Heart left ventricle (tissue), 13 donors: Measurements from ENCODE around the gene GRK5.

Experiments used
- CTCF ChIP-seq, 12 donors: fragments of 200-600 bp; sonication (generic) in 4 of 12; IDR thresholded peaks; one replicate each; pipeline versions ENCODE4 v1.5.0 to v1.8.0; 2018 to 2022; ENCODE audit warnings: antibody characterized with exemption in 12 of 12, mild to moderate bottlenecking in 5 of 12
- POLR2A ChIP-seq, 2 donors: fragments of 450-650 bp; IDR thresholded peaks; one replicate each; pipeline ENCODE4 v1.6.1; 2017; ENCODE audit warnings: antibody characterized with exemption in 2 of 2, mild to moderate bottlenecking in 2 of 2, moderate library complexity in 2 of 2
- donor health status: ischemic (EF 13 %, LVEDD 7.1; RV severe dilation, severe dysfunction).
- donor health status: DM: no; HTN: yes; CAD: no.
- donor health status: DM: no; HTN: no; CAD: no.
- donor health status: ischemic (EF 25% LVEDD 6.9; RV normal size, moderate dysfunction).
- donor health status: ischemic (EF 25% LVEDD 5.7; RV mildly dilated, moderate dysfunction).
- donor health status: ischemic (EF 35%, LVEDD 5.7; RV mildly dilated, moderate dysfunction).
- donor health status: nonischemic (EF 11% LVEDD 7.7; RV severe dilation, severe dysfunction).
- donor health status: DM: yes; HTN: yes; CAD: no.
- donor health status: PGD.
- donor health status: ischemic (EF 29% LVEDD 5.4; RV normal size, mild dysfunction).
- donor health status: nonischemic (EF 23%, LVEDD 6.1; RV moderate dilation, normal function).

GRCh38 chr10:119270762-119271366, 63.5 kb downstream of the GRK5 start:
- TF ChIP-seq CTCF (IDR thresholded peaks at IDR 0.05) = peak in 1 of 12 donors; percentile 7
- no peak for TF ChIP-seq POLR2A (IDR thresholded peaks at IDR 0.05)
